DMS 273 (cell line): Measurements from ENCODE around the gene B3GNT7.
"Not testable (repeated sequence)": the region's sequence is repeated elsewhere in the genome, so short reads cannot be mapped to it uniquely, and the experiment has no call there.

Source experiments
- DNase-seq: peaks from one replicate; lab custom pipeline; 2025; ENCODE audit not compliant: unreplicated experiment; lab: John Stamatoyannopoulos, UW

B3GNT7 gene

DNA sequence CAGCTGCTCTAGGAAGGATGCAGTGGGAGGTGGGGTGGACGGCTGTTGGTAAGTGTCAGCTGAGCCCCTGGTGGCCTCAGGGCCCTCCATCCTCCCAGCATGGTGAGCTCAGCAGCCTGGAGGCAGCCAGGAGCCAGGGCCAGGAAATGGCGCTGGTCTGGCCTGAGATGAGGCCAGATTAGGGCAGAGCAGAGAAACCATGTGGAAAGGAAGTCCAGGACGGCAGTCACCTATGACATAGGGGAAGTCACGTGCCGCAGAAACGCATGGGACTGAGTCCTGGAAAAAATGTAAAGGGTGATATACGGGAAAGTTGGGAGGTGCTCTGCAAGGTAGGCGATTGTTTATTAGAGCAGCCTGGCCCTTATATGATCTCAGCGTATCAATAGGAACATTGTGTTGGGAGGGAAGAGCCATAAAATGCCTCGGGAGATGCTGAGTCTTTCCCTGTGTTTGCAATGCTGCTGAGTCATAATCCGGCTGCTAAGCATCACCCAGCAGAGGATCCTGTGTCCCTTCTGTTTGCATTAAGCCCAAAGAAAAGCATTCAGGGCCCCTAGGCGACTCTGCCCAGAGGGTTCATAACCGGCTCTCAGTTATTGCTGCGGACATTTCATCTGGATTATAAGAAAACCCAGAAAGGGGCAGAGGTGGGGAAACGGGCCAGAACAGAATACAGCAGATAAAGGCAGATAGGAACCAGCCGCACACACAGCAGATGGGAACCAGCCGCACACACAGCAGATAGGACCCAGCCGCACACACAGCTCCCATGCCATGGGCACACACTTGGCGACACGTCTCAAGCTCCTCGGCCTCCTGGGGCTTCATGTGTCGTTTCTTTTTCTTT lies 30.3 kb upstream of the B3GNT7 start:
- peak; percentile 55 for DNase-seq

DNA sequence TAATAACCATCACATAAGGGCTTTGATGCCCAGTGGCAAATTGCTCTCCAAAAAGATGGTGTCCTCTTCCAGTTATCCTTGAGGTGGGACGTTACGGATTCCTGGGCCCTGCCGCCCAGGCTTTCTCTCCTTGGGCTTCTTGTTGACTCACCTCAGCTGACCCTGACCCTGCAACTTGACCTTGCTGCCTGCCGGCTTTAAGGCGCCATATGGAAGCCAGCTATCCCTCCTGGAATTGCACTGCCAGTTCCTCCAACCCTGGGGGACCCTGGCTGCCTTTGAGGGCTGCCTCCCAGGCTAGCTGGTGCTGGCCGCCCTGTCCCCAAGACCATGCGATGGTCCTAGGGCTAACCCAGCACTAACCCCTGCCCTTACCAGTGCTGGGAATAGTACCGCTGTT lies 28.3 kb upstream of the B3GNT7 start:
- DNase-seq = no peak

DNA sequence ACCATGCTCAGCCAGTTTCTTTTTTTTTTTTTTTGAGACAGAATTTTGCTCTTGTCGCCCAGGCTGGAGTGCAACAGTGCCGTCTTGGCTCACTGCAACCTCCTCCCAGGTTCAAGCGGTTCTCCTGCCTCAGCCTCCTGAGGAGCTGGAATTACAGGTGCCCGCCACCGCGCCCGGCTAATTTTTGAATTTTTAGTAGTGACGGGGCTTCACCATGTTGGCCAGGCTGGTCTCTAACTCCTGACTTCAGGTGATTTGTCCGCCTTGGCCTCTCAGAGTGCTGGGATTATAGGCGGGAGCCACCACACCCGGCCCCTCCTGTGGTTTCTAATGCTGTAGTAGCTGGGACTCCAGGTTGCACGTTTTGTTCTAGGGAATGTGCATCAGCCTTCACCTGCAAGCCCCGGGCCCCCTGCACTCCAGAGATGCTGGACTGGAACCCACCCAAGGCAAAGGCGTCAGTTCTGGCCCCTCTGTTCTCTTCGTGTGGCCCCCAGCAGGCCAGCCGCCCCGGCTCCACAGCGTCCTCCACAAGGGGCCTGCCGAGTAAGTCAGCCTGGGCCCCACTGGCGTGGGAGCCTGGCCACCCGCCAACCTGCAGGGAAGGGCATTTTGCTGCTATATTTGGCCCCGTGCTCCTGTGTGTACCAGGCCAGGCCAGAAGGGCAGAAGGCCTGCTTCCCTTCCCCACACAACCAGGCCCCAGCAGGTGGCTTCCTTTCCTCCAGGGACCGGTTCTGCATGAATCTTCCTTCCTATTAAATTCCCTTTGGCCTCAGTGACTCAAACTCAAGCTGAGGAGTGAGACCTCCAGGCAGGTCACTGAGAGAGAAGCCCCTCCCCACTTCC lies 25.7 kb upstream of the B3GNT7 start:
- peak; percentile 54 for DNase-seq

DNA sequence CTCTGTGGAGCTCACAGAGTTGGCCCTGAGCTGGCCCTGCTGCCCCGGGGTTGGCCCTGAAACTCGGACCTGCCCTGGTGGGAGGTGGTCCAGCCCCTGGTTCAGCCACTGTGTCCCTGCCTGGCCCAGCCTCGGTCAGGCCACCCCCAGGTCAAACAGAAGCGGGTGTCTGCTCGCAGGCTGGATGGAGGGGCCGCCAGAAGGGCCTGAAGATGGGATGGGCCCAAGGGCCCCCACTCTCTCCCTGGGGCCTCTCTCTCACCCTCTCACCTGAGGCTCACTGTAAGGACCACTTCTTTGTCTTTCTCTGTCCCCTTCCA lies 25.1 kb upstream of the B3GNT7 start:
- DNase-seq = no peak

DNA sequence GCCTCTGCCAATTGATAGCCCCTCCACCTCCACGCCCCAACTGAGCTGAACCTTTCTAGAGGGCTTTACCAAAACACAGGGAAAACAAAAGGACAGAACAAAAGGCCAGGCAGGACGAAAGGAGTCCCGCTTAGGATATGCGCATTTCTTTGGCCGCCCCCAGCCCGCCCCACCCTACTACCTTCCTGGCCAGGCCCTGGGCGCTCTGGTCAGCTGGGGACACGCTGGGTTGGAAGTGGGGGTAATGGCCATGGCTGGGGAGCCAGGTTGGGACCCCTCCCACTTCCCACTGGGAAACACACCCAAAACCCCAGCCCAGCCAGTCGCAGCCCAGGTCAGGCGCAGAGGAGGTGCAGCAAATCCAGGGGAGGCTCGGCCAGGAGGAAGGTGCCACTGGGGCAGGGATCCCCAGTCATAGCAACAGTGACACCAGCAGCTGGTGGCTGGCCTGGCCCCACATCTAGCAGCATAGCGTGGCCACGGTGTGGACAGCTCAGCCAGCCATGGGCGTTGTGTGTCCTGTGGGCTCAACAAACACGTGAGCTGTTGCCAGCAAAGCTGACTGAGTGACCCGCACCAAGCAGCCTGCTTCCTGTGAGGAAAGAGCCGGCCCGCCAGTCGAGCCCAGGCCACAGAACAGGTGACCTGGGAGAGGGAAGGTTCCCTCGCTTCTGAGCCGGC lies 24.6 kb upstream of the B3GNT7 start:
- DNase-seq = no peak

DNA sequence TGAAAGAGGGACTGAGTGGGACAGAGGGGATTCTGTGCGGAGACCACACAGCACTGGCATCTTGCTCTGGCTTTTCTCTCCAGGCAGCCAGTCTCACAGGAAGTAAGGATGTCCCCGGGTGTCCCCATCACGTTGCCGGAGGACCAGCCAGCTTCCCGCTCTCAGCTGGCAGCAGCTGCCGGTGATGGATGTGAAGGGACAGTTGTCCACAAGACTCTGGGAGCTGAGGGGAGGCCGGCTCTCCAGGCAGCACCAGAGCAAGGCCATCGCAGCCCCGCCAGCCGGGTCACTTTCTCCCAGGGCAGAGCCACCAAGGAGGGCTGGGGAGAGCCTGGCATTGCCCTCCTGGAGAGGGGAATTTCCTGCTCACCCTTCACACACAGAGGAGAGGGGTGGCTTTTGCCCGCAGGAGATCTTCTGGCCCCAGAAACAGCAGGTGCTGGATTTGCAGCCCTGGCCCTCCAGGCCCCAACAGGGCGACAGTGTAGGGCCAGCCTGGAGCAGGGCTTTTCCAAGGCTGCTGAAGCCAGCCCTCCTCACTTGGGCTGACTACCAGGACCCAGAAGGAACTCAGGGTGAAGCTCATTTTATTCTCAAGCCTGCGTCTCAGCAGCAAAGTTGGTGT lies 24.0 kb upstream of the B3GNT7 start:
- DNase-seq = no peak

DNA sequence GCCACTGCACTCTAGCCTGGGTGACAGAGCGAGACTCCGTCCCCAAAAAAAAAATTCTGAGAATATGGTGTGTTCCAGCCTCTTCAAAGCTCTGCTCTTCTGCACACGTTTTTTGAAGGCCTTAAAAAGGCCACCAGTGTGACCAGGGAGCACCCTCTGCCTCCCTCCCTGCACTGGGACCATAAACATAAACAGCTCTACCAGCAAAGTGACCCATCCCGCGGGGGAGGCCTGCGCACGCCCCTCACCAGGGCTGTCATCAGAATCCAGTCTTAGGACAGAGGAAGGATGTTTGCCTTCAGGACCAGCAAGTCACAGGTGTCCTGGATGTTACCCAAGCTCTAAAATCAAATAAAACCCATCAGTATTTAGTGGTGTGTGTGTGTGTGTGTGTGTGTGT lies 23.2 kb upstream of the B3GNT7 start:
- no peak for DNase-seq

DNA sequence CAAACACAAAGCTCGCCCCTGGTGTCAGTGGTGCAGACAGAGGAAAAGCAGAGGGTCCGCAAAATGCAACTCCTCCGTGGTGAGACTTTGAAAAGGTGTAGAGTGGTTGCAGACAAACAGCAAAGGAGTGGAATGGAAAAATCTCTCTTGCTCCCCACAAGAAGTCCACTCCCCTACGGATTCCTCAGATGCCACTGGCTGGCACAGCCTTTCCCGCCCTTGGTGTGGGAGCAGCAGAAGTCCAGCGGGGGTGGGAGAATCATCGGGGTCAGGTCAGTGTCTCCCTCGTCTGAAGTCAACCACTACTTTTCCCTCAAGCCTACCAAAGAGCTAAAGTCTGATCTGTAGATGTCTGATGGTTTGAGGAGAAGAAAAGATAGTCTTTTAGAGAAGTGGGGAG lies 22.3 kb upstream of the B3GNT7 start:
- no peak for DNase-seq

DNA sequence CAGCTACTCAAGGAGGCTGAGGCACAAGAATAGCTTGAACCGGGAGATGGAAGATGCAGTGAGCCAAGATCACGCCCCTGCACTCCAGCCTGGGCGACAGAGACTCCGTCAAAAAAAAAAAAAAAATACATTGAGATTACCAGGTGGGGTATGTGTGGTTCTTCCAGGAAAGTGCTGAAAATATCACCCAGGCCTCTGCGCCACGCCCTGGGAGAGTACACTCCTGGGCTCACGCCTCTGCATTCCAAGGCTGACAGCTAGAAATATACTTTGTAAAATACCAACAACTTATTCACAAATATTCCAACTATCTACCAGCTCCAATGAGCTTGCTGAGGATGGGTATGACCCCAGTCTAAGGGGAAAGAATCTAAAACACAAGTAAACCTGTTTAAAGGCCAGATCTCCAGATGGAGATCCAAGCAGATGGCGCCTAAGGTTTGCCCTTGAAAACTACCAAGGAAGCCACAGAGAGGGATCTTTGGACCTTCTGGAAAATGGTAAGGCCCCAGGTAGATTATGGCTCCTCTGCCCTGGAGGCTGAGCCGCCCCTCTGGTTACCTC lies 21.6 kb upstream of the B3GNT7 start:
- no peak for DNase-seq

DNA sequence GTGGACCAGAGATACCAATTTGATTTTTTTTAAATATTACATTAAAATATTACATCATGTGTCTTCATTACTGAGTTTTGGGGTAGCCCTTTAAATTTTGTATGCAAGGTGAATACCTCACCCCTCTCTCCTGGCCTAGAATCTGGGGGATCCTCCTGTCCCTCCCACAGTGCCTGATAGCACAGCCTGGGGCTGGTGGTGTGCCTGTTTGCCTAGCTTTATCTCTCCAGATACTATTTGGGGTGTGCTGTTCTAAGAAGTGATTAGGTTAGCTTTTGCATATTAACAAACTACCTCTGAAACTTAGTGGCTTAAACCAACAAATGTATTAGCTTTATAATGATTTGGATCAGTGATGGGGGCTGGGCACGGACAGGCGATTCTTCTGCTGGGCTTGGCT lies 20.7 kb upstream of the B3GNT7 start:
- DNase-seq = no peak

DNA sequence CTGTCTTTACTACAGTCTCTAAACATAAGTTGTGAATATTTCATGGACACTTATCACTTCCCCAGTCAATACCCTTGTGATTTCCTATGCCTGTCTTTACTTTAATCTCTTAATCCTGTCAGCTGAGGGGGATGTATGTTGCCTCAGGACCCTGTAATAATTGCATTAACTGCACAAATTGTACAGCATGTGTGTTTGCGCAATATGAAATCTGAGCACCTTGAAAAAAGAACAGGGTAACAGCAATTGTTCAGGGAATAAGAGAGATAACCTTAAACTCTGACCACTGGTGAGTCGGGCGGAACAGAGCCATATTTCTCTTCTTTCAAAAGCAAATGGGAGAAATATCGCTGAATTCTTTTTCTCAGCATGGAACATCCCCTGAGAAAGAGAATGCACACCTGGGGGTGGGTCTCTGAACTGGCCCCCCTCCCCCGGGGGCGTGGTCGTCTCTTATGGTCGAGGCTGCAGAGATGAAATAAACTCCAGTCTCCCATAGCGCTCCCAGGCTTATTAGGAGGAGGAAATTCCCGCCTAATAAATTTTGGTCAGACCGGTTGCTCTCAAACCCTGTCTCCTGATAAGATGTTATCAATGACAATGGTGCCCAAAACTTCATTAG lies 19.4 kb upstream of the B3GNT7 start:
- DNase-seq = not testable (repeated sequence)

DNA sequence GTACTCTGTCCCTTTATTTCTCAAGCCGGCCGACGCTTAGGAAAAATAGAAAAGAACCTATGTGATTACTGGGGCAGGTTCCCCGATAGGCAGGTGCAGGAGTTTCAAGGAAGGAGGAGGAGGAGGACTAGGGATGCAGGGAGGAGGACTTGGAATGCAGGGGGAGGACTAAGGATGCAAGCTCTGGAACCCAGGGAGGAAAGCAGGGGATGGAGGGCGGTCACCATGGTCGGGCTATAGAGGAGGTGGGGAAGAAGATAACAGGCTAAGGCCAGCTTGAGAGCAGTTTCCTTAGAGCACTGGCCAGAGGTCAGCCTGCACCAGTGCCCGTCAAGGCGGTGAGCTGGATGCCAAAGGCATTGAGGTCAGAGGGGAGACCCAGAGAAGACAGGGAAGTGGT lies 18.7 kb upstream of the B3GNT7 start:
- DNase-seq = no peak

DNA sequence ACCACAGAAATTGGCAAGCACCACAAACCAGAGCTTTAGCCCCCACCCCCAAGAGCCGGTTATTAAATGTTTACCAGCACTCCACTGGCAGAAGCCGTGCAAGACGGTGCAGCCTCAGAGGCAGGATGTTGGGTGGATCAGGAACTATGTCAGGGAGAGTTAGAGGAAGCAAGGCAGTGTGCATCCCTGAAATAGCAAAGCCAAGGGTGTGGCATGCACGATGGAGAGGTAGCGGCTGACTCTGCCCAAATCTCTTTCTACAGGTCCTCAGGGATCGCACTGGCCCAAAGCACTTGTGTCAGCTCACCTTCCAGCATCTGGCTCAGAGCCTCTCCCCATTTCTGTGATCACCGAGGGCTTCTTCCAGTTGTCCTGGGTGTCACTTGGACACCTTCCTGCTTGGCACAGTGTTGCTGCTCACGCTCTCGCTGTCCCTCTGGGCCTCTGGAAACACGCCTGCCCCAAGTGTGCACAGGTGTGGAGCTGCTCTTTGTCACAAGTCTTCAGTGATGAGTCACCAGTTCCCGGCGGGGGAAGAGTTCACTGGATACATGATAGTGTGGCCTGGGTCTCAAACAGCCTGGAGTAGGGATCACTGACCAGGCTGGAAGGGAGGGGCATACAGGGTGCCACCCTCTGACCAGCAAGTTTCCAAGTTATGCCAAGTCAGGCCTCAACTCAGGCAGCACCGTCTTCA lies 17.3 kb upstream of the B3GNT7 start:
- no peak for DNase-seq

DNA sequence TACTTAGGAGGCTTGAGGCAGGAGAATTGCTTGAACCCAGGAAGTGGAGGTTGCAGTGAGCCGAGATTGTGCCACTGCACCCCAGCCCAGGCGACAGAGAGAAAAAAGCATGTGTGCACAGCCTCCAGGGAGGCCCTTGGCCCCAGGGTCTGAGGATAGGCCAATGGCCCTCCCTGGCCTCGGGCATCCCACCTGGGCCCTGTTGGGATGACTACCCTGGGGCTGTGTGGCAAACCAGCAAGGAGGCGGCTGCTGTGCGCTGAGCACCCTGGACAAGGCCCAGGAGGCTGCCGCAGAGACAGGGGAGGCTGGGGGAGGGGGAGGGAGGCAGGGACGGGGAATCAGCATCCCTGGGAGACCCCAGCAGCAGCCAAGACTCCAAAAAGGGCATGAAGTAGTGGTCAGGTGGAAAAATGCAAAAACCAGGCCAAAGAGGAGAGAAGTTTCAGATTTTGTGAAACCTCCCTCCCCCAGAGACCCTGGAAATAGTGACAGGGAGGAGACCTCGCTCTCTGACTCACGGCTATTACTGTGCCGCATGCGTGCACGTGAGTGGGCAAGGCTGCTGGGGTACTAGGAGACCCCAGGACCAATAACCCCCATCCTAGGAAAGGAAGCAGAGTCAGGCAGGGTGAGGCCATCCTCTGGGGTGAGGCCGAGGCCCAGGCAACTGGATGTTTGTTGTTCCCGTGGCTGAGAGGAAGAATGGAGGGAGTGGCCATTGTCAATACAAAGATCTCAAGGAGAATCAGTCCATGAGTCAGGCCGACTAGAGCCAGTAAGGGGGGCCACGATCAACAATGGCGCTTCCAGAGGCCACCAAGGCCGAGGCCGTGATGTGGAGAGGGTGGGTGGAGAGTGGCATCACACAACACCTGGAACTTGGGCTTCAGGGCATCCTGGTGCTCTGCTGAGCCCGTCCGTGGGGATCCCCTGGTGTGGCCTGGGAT lies 16.0 kb upstream of the B3GNT7 start:
- DNase-seq = no peak

DNA sequence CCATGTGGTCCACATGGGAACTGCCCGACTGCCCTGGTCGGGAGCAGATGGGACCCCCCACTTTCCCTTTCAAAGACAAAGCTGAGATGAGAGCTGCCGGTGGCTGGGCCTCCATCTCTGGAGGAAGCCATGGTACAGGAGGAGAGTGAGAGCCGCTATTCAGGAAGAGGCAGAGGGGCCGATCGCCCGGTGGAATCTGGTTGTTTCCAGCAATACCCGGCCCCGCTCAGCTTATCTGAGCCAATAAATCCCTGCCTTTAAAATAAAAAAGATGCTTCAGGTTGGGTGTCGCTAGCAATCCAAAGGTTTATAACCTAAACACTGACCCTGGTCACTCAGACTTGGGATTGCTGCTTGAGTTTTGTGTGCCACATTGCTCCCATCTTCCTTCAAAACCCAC lies 15.2 kb upstream of the B3GNT7 start:
- DNase-seq = no peak

DNA sequence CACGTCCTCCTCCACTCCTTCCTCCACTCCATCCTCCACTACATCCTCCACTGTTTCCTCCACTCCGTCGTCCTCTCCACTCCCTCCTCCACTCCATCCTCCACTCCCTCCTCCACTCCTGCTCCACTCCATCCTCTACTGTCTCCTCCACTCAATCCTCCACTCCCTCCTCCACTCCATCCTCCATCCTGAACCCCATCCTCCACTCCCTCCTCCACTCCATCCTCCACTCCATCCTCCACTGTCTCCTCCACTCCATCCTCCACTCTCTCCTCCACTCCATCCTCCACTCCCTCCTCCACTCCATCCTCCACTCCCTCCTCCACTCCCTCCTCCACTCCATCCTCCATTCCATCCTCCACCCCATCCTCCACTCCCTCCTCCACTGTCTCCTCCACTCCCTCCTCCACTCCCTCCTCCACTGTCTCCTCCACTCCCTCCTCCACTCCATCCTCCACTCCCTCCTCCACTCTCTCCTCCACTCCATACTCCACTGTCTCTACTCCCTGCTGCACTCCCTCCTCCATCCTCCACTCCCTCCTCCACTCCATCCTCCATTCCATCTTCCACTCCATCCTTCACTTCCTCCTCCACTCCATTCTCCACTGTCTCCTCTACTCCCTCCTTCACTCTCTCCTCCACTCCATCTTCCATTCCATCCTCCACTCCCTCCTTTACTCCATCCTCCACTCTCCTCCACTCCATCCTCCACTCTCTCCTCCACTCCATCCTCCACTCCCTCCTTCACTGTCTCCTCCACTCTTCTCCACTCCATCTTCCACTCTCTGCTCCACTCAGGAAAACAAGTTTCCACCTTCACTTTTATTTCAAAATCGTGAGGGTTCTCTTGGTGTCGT lies 14.3 kb upstream of the B3GNT7 start:
- no peak for DNase-seq

DNA sequence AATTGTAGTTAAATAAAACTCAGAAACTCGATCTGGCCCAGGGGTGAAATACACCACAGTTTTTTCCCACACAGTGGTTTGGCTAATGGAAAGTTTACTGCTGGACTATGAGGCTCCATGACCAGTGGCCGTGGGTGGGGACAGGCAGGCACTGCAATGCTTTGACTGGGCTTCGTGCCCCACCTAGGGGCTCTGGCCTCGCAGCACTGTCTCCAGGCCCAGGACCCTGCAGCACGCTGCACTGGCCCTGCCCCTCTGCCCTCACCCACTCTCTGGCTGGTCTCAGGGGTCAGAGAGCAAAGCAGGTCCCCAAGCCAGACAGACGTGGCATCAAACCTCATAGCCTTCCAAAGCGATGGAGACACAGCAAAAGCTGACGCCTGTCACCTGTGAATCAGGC lies 13.4 kb upstream of the B3GNT7 start:
- no peak for DNase-seq
